ENCODE measurements around the gene NUPR2. TPM values are rescaled to one million over a fixed set of nuclear protein-coding genes. Genes with fewer than 3 reads are reported as not detected.
A peak's percentile ranks its signal among the peaks of the same experiment; 100 is the strongest.
"Not testable (repeated sequence)": the region's sequence is repeated elsewhere in the genome, so short reads cannot be mapped to it uniquely, and the experiment has no call there.

The NUPR2 gene
- total RNA-seq, 1 donor, result not detected

- no peaks in the 10 kb centered on the region for H3K4me1 ChIP-seq (ENCODE audit: insufficient read depth, low read length)
- no peak overlapping the region for H3K4me2 ChIP-seq (ENCODE audit: insufficient read depth, low read length)
- no peak overlapping the region for H2AFZ ChIP-seq (ENCODE audit: low read length)
- peaks cover 2% of the 10 kb centered on the region for H4K20me1 ChIP-seq (ENCODE audit: insufficient read depth, low read length)
- no peaks in the 10 kb centered on the region for H3K36me3 ChIP-seq (ENCODE audit: insufficient read depth, low read length)
- TF ChIP-seq, protein P1, sequence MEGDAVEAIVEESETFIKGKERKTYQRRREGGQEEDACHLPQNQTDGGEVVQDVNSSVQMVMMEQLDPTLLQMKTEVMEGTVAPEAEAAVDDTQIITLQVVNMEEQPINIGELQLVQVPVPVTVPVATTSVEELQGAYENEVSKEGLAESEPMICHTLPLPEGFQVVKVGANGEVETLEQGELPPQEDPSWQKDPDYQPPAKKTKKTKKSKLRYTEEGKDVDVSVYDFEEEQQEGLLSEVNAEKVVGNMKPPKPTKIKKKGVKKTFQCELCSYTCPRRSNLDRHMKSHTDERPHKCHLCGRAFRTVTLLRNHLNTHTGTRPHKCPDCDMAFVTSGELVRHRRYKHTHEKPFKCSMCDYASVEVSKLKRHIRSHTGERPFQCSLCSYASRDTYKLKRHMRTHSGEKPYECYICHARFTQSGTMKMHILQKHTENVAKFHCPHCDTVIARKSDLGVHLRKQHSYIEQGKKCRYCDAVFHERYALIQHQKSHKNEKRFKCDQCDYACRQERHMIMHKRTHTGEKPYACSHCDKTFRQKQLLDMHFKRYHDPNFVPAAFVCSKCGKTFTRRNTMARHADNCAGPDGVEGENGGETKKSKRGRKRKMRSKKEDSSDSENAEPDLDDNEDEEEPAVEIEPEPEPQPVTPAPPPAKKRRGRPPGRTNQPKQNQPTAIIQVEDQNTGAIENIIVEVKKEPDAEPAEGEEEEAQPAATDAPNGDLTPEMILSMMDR (IDR thresholded peaks at IDR 0.05; ENCODE audit: extremely low read depth, low read depth, low read length), result no peak
- H3K9me3 ChIP-seq (ENCODE audit: low read depth, low read length), result no peaks in the 10 kb centered on the region
- H3K27ac ChIP-seq (ENCODE audit: low read depth, low read length), result no peak overlapping the region
- no peak for DNase-seq (ENCODE audit: insufficient read length, low spot score, missing footprints)
- no peak overlapping the region for H3K4me3 ChIP-seq (ENCODE audit: insufficient read depth, low read length)
- H3K79me2 ChIP-seq (ENCODE audit: insufficient read depth, low read length), result peaks cover 7% of the 10 kb centered on the region
- H3K27me3 ChIP-seq (ENCODE audit: insufficient read depth, low read length), result no peaks in the 10 kb centered on the region
Measured at GRCh38 chr7:56110611-56111010, 5.6 kb downstream of the NUPR2 start.

DNA sequence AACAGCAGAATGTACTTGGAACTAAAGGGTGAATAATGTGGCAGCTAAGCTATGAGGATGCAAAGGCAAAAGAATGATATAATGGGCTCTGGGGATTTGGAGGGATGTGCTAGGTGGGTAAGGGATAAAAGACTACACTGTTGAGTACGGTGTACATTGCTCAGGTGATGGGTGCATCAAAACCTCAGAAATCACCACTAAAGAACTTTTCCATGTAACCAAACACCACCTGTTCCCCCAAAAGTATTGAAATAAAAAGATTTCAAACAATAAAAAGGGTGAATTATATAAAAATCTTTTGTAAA is 8.3 kb downstream of the NUPR2 start:
- Histone ChIP-seq H3K79me2 (ENCODE audit: insufficient read depth, low read length) (peaks cover 30% of the 10 kb centered on the region), H4K20me1 (ENCODE audit: insufficient read depth, low read length) (peaks cover 16% of the 10 kb centered on the region), H3K4me1 (ENCODE audit: insufficient read depth, low read length) (peaks cover 8% of the 10 kb centered on the region), H3K4me2 (ENCODE audit: insufficient read depth, low read length) (no peak overlapping the region), H3K27ac (ENCODE audit: low read depth, low read length) (no peak overlapping the region), H2AFZ (ENCODE audit: low read length) (peak overlapping the region; percentile 45), H3K4me3 (ENCODE audit: insufficient read depth, low read length) (no peak overlapping the region), H3K9me3 (ENCODE audit: low read depth, low read length) (no peaks in the 10 kb centered on the region), H3K27me3 (ENCODE audit: insufficient read depth, low read length) (no peaks in the 10 kb centered on the region), H3K36me3 (ENCODE audit: insufficient read depth, low read length) (peaks cover 15% of the 10 kb centered on the region)
- TF ChIP-seq, protein P1 (IDR thresholded peaks at IDR 0.05; ENCODE audit: extremely low read depth, low read depth, low read length), result no peak
- DNase-seq (ENCODE audit: insufficient read length, low spot score, missing footprints), result no peak

GRCh38 chr7:56106108-56107073 is 9.8 kb downstream of the NUPR2 start, which contains the start of gene CHCHD2:
CHCHD2 (minus strand) TSS chr7:56106476; CDS start chr7:56106413, 63 bp downstream.
- peaks cover 16% of the 10 kb centered on the region for H4K20me1 ChIP-seq (ENCODE audit: insufficient read depth, low read length)
- peak within 1 kb of the TSS; percentile 100 for H3K27ac ChIP-seq (ENCODE audit: low read depth, low read length)
- H3K4me2 ChIP-seq (ENCODE audit: insufficient read depth, low read length), result peak within 1 kb of the TSS; percentile 93
- H3K9me3 ChIP-seq (ENCODE audit: low read depth, low read length), result no peaks in the 10 kb centered on the region
- H2AFZ ChIP-seq (ENCODE audit: low read length), result peak within 1 kb of the TSS; percentile 88
- peaks cover 30% of the 10 kb centered on the region for H3K36me3 ChIP-seq (ENCODE audit: insufficient read depth, low read length)
- peaks cover 33% of the 10 kb centered on the region for H3K79me2 ChIP-seq (ENCODE audit: insufficient read depth, low read length)
- H3K4me3 ChIP-seq (ENCODE audit: insufficient read depth, low read length), result peak within 1 kb of the TSS; percentile 100
- no peaks in the 10 kb centered on the region for H3K27me3 ChIP-seq (ENCODE audit: insufficient read depth, low read length)
- peak; percentile 97 for DNase-seq (ENCODE audit: insufficient read length, low spot score, missing footprints)
- TF ChIP-seq, protein P1 (IDR thresholded peaks at IDR 0.05; ENCODE audit: extremely low read depth, low read depth, low read length), result no peak
- peaks cover 8% of the 10 kb centered on the region for H3K4me1 ChIP-seq (ENCODE audit: insufficient read depth, low read length)

GRCh38 chr7:56105508-56105907 is 10.7 kb downstream of the NUPR2 start:
- Histone ChIP-seq H3K4me1 (ENCODE audit: insufficient read depth, low read length) (peaks cover 8% of the 10 kb centered on the region), H3K36me3 (ENCODE audit: insufficient read depth, low read length) (peaks cover 38% of the 10 kb centered on the region), H3K9me3 (ENCODE audit: low read depth, low read length) (no peaks in the 10 kb centered on the region), H3K27ac (ENCODE audit: low read depth, low read length) (peak overlapping the region; percentile 100), H3K4me2 (ENCODE audit: insufficient read depth, low read length) (peak overlapping the region; percentile 93), H3K4me3 (ENCODE audit: insufficient read depth, low read length) (peak overlapping the region; percentile 100), H2AFZ (ENCODE audit: low read length) (peak overlapping the region; percentile 76), H3K79me2 (ENCODE audit: insufficient read depth, low read length) (peaks cover 33% of the 10 kb centered on the region), H4K20me1 (ENCODE audit: insufficient read depth, low read length) (peaks cover 16% of the 10 kb centered on the region), H3K27me3 (ENCODE audit: insufficient read depth, low read length) (no peaks in the 10 kb centered on the region)
- no peak for DNase-seq (ENCODE audit: insufficient read length, low spot score, missing footprints)
- TF ChIP-seq, protein P1 (IDR thresholded peaks at IDR 0.05; ENCODE audit: extremely low read depth, low read depth, low read length), result no peak

DNA sequence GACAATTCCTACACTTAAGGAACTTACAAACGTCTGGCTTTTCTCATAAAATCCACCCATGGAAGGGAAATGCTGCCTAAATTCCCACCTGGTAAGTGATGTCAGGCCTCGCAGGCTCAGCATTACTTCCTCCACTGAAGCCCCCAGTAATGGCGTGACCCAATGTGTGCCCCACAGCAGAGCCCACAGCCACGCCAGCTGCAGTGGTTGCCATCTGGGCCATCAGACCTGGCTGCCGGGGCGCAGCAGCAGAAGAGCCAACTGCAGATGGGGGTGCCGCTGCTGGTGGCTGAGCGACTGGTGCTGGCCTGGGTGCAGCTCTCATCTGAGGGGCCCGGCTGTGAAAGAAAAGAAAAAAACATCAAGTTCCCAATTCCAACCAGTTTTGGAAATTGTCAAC is 12.1 kb downstream of the NUPR2 start:
- peaks cover 16% of the 10 kb centered on the region for H4K20me1 ChIP-seq (ENCODE audit: insufficient read depth, low read length)
- not testable (repeated sequence) for H3K27ac ChIP-seq (ENCODE audit: low read depth, low read length); H2AFZ ChIP-seq (ENCODE audit: low read length); H3K4me3 ChIP-seq (ENCODE audit: insufficient read depth, low read length); H3K4me1 ChIP-seq (ENCODE audit: insufficient read depth, low read length); DNase-seq (ENCODE audit: insufficient read length, low spot score, missing footprints); H3K4me2 ChIP-seq (ENCODE audit: insufficient read depth, low read length); H3K27me3 ChIP-seq (ENCODE audit: insufficient read depth, low read length); H3K9me3 ChIP-seq (ENCODE audit: low read depth, low read length)
- peaks cover 33% of the 10 kb centered on the region for H3K79me2 ChIP-seq (ENCODE audit: insufficient read depth, low read length)
- H3K36me3 ChIP-seq (ENCODE audit: insufficient read depth, low read length), result peaks cover 50% of the 10 kb centered on the region
